NCI-H1417 (cell line): ENCODE results near the gene CYP4A22.
"Not testable (repeated sequence)": the region's sequence is repeated elsewhere in the genome, so short reads cannot be mapped to it uniquely, and the experiment has no call there.

Source experiments
- DNase-seq, 3 experiments: peaks; one replicate each; lab custom pipeline; 2025; lab: John Stamatoyannopoulos, UW

The CYP4A22 gene

DNA sequence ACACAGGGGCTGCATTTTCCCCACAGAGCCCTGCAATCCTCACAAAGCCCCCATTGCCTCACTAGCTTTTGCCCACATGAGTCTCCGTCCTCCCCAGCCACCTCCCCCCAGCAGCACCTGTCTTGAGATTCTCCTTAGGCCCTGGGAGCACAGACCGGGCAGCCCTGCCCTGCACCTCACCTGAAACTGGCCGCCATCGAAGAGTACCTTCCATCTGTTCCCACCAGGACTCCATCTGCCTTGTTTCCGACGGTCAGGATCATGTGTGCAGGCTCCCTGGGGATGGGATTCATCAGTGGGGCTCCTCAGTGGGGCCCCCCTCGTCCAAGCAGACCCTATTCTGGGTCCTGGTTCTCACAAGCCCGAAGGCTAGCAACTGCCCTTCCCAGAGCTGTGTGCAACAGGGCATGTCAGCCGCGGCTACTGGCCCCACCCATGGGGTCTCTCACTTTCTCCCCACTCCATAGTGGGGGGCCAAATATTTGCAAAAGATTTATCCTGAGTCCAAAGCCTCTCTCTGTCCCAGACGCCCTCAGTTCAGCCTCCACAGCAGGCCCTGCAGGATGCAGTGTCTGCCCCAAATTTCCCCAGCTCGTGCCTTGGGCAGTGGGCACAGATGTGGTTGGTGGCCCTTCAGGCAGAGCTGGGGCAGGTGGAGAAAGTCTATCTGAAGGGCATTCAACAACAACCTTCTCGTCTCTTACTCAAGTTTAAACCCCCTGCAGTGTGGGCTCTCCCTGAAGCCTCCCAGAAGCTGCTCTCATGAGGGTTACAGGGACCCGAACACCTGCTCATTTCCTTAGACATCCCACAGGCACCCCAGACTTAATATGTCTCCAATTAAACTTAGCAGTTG, 47.8 kb downstream of the CYP4A22 start:
- DNase-seq: no peak

- no peak for DNase-seq
Observed at GRCh38 chr1:47186267-47187185, 49.3 kb downstream of the CYP4A22 start.

DNA sequence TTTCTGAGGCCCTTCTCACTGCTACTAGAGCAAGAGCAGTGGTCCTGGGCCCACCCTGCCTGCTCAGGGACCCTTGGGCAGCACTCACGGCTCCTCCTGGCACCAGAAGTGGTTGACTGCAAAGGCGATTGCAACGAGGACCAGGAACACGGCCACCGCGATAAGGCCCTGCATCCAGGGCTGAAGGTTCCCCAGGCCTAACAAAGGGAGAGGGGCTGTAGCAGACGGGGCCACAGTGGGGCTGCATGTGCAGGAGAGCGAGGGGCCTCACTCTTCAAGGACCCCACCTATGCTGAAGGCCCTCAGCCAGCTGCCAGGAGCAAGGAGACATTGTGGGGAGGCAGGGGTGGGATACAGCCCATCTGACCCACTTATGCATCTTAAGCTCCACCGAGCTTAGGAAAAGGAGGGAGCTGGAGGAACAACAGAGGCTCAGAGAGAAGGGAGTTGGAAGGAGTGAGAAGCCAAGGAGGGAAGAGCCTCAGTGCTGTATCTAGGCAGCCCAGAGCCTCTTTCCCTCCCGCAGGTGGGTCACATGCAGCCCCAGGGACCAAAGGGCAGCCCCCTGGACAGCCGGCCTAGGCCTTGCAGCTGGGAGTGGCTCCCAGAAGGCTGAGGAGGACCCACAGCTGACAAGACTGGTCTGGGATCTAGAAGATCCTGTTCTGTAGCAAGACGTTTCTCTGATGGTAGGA, 50.1 kb downstream of the CYP4A22 start:
- no peak for DNase-seq

- DNase-seq: no peak
Observed at GRCh38 chr1:47187926-47188250, 50.6 kb downstream of the CYP4A22 start.

GRCh38 chr1:47188791-47189785, 51.8 kb downstream of the CYP4A22 start:
- DNase-seq: no peak

DNA sequence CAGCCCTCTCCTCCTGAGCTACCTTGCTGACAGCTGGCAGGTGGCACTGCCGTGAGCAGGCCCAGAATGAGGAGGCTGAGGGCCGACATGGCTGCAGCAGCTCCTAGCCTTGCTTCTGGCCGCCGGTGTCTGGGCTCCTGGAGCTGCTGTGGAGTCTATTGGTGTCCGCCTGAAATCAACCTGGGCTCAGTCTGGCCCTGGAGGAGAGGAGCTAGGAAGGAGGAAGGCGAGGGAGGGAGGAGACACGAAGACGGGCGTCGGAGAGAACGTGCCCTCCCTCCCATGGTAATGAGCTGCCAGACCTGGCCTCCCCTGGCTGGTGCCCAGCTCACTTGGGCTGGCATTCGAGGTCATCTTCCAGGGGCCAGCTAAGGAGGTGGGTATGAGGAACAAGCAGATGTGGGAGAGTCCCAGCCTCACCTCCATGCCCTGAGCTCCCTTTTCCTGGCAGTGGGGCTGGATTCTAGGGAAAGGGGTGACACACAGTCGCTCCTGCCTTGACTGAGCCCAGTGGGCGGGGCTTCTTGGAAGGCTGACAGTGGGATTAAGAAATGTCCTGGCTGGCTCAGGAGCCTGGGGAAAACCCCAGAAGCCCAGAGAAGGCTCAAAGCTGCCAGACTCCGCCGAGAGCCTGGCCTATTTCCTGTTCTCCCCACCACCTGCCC, 52.7 kb downstream of the CYP4A22 start, which contains the start of gene PDZK1IP1:
Gene PDZK1IP1 (minus strand): TSS at position 193 of the 665 bp plus-strand sequence. CDS start 104 bp downstream, at position 89.
- no peak for DNase-seq

- no peak for DNase-seq
Observed at GRCh38 chr1:47190509-47190855, 53.2 kb downstream of the CYP4A22 start.

DNA sequence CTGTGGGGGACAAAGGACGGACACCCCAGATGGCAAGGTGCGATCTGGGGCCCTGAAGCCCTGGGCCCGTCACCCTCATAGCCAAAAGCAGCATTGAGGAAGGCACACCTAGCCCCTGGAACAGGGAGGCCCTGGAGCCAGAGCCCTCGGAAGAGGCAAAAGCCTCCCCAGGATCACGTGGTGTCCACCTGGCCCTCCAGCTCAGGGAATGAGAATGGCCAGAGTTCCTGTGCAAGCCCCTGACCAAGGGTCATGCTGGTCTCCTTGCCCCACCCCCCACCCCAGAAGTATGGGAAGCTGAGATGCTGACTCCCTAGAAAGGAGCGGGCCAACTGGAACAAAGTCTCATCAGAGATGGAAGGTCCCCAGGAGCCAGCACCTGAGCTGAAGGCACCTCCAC, 53.6 kb downstream of the CYP4A22 start:
- DNase-seq: no peak

GRCh38 chr1:47191940-47192457, 54.8 kb downstream of the CYP4A22 start:
- no peak for DNase-seq

- peak; percentile 54 to 80 (median 59) for DNase-seq
Observed at GRCh38 chr1:47192458-47193384, 55.5 kb downstream of the CYP4A22 start.

DNA sequence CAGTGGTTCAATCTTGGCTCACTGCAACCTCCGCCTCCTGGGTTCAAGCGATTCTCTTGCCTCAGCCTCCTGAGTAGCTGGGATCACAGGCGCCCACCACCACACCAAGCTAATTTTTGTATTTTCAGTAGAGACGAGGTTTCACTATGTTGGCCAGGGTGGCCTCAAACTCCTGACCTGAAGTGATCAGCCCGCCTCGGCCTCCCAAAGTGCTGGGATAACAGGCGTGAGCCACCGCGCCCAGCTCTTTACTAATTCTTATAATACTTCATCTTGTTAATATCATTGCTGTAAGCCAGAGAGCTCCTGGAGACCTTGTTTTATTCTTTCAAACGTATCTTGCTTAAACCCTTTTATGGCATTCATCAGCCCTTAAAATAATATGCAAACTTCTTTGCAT, 56.3 kb downstream of the CYP4A22 start:
- DNase-seq: not testable (repeated sequence)

DNA sequence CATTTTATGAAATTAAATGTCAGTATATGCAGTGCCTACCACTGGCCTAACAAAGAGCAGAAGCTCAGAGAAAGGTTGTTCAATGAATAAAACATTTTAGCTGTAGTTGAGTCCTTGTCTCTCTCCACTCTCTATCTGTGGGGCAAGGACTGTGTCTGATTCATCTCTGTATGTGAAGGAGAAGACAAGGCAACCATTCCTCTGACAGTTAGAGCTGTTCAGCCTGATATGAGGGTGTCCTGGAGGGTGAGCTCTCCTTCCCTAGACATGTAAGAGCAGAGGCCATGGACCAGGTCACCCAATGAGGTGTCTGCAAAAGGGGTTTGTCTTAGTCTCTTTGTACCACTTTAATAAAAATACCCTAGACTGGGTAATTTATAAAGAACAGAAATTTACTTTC, 57.1 kb downstream of the CYP4A22 start:
- DNase-seq: no peak

DNA sequence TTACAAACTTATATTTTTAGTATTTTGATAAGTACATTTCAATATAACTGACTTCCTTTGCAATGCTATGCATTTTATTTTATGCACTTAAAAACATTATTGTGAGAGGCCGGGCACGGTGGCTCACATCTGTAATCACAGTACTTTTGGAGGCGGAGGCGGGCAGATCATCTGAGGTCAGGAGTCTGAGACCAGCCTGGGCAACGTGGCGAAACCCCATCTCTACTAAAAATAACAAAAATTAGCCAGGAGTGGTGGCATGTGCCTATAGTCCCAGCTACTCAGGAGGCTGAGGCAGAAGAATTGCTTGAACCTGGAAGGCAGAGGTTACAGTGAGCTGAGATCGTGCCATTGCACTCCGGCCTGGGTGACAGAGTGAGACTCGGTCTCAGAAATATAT, 58.7 kb downstream of the CYP4A22 start:
- not testable (repeated sequence) for DNase-seq

DNA sequence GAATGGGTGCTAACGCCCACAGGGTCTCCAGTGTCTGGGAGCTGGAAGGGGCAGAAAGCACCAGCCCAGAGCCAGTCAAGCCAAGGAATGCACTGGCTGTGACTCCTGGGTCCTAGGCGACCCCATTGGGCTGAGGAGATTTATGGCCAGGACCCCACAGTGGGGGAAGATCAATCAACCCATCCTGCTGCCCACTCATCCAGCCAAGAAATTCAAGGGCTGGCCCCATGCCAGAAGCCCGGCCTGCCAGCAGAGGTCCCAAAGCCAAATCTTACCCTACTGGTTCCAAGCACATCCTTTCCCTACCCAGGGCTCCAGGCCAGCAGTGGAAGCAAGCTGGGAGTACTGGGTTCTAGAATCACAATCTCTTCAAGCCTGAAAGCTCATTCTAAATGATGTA, 59.4 kb downstream of the CYP4A22 start:
- no peak for DNase-seq

DNA sequence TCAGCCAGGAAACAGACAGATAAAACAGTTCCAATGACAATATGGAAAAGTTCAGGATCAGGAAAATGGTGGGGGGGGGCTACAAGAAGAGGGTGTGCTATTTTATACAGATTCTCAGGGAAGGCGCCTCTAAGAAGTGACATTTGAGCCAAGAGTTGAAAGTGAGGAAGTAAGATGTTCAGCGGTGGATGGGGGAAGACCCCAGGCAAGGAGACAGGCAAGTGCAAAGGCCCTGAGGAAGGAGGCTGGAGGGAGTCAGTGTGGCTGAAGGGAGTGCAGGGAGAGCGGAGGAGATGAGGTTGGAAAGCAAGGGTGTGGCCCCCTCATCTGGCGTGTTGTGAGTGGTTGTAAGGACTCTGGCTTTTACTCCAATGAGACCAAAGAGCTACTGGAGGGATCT, 61.0 kb downstream of the CYP4A22 start:
- no peak for DNase-seq
